GM19238 (cell line): ENCODE data around the gene IL13.
A peak's percentile ranks its signal among the peaks of the same experiment; 100 is the strongest.

Experiments used
- DNase-seq: peaks from one replicate; pipeline ENCODE4 v3.0.0; 2011; ENCODE audit warnings: low spot score; ENCODE audit not compliant: insufficient read length

IL13 gene

DNA sequence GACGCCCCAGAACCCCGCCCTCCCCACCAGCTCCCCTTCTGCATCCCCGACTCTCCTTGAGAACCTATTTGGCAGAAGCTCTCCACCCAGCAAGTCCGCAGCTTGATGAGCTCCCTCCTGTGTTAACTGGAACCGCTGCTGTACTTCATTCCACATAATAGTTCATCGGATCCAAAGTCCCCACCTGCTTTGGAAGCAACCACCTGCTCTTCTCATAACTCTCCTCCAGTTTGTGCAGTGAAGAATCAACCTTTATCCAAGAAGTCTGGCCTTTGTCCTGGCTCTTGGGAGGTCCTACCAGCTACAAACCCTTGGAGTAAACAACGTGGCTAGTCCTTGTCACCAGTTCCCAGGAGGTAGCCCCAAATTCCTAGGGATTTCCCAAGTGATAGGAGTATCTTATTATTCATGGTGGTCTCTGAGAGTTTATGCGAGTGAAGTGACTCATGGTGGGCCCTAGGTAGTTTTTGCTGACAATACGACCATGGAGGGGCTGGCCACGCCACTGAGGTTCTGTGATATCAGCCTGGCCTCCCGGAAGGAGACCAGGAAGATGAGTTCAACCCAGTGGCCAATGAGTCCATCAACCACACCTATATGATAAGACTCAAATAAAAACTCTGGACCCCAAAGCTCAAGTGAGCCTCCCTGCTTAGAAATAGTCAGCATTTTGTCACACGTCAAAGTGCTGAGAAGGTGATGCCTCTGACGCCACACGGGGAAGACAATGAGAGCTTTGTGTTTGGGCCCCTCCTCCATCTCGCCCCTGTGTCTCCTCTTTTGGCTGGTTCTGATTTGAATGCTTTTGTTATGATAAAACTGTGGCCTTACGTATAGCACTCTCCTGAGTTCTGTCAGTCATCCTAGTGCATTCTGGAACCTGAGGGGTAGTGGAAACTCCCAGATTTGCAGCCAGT is 12.3 kb downstream of the IL13 start:
- DNase-seq = no peak

- DNase-seq = no peak
These were observed 13.0 kb downstream of the IL13 start for GRCh38 chr5:132671000-132671399.

GRCh38 chr5:132673488-132673887 is 15.5 kb downstream of the IL13 start:
- no peak for DNase-seq

DNA sequence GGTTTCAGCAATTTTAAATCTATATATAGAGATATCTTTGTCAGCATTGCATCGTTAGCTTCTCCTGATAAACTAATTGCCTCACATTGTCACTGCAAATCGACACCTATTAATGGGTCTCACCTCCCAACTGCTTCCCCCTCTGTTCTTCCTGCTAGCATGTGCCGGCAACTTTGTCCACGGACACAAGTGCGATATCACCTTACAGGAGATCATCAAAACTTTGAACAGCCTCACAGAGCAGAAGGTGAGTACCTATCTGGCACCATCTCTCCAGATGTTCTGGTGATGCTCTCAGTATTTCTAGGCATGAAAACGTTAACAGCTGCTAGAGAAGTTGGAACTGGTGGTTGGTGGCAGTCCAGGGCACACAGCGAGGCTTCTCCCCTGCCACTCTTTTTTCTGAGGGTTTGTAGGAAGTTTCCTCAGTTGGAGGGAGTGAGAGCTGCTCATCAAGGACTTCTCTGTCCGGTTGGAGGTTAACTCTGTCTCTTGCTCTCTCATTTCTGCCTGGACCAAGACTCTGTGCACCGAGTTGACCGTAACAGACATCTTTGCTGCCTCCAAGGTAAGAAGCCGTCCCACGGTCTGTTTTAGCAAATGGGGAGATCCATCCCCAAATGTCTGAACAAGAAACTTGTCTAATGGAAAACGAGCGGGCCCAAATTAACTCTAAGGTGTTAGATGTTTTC is 16.1 kb downstream of the IL13 start, which contains the start of gene IL4:
Gene IL4, plus strand, starts transcription at position 51 of the 692 bp plus-strand sequence. Its CDS starts 62 bp downstream, at position 113.
- no peak for DNase-seq

DNA sequence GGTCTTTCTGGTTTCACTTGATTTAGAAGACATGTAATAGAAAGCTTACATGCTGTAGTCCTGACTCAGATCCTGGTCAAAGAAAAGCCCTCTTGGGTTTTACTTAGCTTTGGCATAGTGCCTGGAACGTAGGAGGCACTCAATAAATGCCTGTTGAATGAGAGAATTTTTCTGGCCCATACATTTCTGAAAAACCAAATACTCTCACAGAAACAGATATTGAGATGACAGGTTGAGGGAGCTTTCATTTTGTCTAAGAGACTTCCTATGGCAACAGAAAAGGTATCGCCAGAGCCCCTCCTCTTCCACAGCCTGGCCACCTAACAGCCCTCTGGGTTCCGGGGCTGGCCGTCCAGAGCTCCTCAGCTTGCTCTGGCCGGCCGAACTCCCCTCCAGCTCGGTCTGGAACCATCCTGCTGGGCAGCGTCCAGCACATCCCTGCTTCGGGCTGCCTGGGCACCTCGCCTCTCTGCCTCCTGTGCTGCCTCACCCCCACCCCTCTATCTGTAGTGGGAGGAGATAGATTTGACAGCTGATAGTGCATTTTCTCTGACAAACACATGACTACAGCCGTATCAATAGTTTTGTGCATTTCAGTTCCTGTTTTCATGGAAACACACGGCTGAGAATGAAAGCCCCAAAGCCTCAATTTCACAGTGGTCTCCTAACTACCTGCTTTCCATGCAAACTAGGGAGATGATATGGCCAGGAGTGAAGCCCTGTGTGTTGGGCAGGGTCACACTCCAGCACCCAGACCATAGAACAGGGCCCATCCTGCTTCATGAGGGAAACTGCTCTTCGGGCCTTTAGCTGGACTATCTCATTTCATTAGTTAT is 16.9 kb downstream of the IL13 start:
- DNase-seq = peak; percentile 68

DNA sequence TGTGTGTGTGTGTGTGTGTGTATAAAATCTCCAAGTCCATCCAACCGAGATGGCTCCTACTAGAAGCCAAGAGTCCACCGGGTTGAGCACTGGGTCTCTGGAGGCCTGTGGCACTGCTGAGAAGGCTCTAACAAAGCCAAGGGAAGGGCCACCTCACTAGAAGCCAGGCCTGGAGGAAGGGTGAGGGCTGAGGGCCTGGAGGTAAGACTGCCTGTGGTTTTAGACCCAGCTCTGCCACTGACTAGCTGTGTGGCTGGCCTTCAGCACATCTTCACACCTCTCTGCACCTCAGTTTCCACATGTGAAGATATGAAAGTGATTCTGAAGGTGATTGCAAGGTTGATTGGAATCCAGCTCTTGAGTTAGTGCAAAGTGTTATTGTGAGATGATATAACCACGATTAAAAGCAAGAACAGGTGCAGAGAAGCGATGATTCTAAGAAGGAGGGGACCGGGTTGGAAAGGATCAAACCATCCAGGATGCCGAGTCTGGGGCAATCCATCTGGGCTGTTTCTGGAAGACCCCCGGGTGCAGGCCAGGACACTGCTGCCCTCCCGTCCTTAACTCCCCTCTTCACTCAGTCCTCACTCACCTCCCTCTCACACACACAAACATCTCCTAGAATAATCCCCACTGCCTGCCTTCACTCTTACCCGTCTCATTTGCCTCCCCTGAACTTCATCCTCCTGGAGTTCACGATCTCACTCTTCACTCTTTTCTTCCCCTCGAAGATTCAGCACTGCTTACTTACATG is 18.1 kb downstream of the IL13 start:
- no peak for DNase-seq

DNA sequence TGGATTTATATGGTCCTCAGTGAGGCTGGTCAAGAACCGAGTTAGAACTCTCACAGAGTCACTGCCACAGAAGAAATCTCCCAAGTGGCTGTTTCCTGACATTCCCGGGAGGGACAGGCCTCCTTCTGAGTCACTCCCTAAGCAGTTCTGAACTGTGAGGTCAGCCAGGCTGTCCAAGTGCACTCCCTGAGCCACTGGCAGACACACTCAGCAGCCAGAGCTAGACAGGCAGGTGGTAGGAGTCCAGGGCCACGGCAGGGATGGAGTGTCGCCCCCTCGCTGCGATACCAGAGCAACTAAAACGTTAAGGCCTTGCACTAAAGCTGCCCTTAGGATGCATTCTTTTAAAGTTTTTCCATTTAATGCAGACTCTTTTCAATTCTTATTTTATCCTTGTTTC is 19.2 kb downstream of the IL13 start:
- DNase-seq = no peak

DNA sequence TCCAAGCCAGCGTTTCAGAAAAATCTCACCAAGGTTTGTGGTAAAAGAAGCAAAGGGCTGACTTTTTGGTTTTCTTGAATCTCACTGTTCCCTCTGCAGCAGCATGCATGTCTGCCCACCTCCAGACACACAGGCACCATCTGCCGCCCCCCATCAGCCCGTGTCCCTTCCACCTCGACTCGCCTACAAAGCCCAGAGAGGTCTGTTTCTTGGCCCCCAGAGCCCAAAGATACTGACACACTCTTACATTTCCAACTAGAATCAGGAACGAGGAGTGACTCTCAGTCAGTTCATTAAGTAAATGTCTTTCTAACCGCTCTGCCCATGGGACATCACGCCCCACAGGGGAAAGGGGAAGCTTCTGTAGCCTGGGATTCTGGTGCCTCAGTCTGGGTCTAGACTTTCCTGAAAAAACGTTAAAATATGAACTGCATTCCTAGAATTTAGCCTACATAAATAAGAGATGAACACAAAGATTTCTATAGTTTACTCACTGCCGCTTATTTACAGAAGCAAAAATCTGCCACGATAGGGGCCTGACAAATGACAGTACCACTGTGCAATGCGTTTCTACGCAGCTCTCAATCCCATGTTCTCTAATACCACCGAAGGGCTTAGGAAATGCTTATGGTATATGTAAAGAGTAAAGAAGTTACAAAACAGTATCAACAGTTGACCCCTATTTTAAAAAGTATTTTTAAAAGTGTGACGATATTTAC is 19.9 kb downstream of the IL13 start:
- no peak for DNase-seq

DNA sequence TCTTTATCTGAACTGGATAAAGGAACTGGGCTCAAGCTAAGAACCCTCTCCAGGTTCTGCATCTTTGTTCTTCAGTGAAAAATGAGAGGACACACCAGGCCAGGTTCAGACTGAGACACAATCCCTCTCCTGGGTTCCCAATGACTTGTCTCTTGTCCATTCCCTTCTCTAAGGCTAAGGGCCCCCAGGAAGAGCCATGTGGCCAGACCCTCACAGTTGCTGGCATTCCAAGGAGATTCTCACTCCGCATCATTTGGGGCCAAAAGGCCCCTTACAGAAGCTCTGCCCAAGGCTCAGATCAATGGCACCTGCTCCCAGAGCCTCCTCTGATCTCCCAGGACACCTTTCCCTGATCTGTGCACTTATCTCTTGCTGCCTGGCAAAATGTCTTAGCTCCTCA is 20.8 kb downstream of the IL13 start:
- DNase-seq = no peak

DNA sequence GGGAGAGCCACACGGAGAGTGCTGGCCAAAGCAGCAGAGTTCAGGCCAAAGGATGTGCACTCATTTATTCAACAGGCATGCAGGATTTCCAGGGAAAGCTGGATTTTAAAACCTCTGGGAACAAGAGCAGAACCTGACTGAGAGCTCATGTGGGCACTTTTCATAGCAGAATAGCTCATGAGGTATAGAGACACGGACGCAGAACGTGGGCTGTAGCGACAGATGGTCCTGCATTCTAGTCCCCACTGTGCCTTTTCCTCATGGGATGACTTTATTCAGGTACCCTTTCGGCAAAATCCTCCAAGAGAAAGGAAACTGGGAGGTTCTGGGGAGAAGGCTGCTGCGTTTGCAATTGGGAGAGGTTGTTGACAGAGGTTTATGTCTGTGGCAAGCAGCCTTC is 21.2 kb downstream of the IL13 start:
- no peak for DNase-seq

GRCh38 chr5:132679717-132680380 is 21.9 kb downstream of the IL13 start:
- DNase-seq = no peak

DNA sequence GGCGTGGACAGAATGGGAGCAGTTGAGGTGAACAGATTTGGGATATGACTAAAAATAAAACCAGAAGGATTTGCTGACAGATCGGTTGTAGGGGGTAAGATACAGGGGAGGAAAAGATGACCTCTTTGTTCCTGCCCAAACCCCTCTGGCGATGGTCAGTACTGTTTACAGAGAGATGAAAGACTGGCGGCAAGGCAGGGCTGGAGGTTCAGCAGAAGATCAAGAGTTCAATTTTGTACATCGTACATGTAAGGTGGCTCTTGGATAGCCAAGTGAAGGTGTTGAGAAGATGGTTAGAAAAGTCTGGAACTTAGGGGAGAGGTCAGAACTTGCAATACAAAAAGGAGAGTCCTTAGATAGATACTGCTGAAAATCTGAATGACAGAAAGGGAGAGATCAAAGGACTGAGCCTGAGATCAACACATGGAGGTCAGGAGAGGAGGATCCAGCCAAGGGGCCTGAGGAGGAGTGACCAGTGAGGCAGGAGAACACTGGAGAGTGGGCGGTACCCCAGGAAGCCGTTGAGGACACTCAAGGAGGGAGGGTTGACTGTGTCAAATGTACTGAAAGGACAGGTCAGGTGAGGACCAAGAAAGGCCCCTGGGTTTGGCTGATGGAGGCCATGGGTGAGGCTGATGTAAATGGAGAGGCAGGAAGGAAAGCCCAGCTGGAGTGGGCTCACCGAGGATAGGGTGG is 23.0 kb downstream of the IL13 start:
- no peak for DNase-seq

GRCh38 chr5:132681476-132681831 is 23.5 kb downstream of the IL13 start:
- no peak for DNase-seq

DNA sequence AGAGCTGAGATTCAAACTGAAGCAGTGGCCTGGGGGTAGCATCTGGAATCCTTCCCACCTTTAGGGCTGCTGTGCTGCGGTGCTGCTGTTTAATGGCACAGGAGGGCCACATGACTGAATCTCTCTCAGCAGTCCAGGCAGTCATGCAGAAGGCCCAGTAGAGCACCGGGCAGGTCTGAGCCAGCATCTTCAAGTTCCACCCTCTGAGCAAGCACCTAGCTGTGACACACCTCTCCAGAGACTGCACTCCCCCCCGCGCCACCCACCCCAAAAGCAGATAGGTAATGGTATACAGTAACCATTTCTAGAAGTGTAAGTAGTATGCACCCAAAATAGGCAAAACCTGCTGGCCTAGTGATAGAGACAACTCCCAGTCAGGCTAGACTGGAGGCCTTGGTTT is 24.0 kb downstream of the IL13 start:
- DNase-seq = no peak

GRCh38 chr5:132684491-132684890 is 26.5 kb downstream of the IL13 start:
- DNase-seq = no peak

DNA sequence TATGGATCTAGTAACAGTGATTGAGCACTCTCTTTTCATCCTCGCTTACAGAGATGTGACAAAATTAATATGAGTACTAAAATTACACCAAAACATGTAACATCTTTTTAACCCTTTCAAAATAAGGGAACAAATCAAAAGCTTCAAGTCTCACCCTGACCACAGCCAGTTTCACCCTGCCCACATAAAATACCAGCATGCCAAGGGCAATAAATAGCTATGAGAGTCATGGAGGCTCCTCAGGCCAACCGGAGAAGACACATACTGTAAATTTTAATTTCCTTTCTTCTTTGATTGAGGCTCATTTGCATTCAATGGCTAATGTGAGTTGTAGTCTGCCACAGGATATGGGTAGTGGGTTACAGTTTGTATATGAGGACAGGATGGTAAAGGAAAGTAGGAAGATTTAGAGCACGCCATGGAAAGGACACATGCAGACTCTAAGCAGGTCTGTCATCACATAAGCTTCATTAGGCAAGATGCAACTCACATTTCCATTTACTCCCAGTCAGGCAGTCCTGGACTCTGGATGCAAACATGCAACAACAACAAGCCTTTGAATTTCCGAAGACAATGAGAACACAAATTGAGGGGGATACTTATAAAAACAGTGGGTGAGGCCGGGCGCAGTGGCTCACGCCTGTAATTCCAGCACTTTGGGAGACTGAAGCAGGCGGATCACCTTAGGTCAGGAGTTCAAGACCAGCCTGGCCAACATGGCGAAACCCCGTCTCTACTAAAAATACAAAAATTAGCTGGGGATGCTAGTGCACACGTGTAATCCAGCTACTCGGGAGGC is 27.1 kb downstream of the IL13 start:
- no peak for DNase-seq

DNA sequence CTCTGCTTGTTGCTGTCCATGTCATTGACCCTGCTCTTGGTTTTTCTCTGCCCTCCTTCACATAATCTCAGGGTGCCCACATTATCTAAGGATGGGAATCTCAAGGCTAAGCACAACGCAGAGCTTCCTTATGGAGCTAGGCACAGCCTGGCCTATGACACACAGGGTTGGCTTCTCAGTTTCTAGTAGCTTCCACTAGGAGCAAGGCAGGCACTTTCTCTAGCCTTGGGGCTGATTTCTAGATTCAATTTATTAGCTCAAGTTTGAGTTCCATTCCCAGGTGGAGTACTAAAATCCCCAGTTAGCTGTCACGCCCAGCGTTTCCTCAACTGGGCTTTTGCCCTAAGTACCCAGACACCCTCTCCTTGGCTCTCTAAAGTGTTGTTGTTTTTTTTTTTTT is 28.2 kb downstream of the IL13 start:
- no peak for DNase-seq

GRCh38 chr5:132687995-132688394 is 30.0 kb downstream of the IL13 start:
- DNase-seq = no peak
